Nephron progenitor cell (in vitro differentiated cells): ENCODE results near the gene CPM.

Source experiments
- DNase-seq: peaks from one replicate; pipeline ENCODE4 v3.0.0; 2021
- H3K27ac Mint-ChIP-seq: 2 replicates; pipeline ENCODE4 v1.8.0; 2021; ENCODE audit warnings: mild to moderate bottlenecking, moderate library complexity, mixed read lengths
- H3K27me3 Mint-ChIP-seq: 2 replicates; pipeline ENCODE4 v1.8.0; 2021; ENCODE audit warnings: mild to moderate bottlenecking, low read depth, mixed read lengths; ENCODE audit not compliant: poor library complexity
- H3K36me3 Mint-ChIP-seq: 2 replicates; pipeline ENCODE4 v1.8.0; 2021; ENCODE audit warnings: low read depth, mixed read lengths
- H3K4me1 Mint-ChIP-seq: 2 replicates; pipeline ENCODE4 v1.8.0; 2021; ENCODE audit warnings: mixed read lengths
- H3K4me3 Mint-ChIP-seq: 2 replicates; pipeline ENCODE4 v1.8.0; 2021; ENCODE audit warnings: mild to moderate bottlenecking, moderate library complexity, mixed read lengths
- H3K9me3 Mint-ChIP-seq: 2 replicates; pipeline ENCODE4 v1.8.0; 2021; ENCODE audit warnings: mild to moderate bottlenecking, moderate library complexity, mixed read lengths
- CTCF ChIP-seq: fragments of 200-600 bp; sonication (generic); IDR thresholded peaks from 2 replicates; pipeline ENCODE4 v1.5.0; 2021; ENCODE audit warnings: antibody characterized with exemption

Gene CPM

GRCh38 chr12:68951652-68952051 is 18.7 kb upstream of the CPM start:
- Mint-ChIP-seq H3K9me3 (peaks cover 3% of the 10 kb centered on the region), H3K4me3 (no peak overlapping the region), H3K27me3 (no peaks in the 10 kb centered on the region), H3K36me3 (no peaks in the 10 kb centered on the region), H3K27ac (no peak overlapping the region), H3K4me1 (no peaks in the 10 kb centered on the region)
- TF ChIP-seq CTCF = no peak
- no peak for DNase-seq

DNA sequence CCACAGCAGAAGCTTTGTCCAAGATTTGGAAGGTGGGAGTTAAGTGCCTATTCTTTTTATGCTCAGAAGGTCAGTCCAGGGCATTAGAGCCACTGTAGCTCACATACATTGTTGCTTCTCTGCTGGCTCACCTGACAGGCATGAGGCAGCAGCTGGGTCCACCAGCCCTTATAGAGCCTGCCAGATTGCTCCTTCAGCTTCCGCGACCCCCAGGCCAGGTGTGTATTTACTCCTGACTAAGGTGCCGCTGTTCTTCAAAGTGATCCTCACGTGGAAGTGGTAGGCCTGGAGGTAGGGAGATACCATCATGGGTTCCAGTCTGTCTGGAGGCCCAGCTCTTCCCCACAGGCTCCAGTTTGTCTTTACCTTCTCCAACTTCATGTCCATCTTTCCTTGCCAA is 17.5 kb upstream of the CPM start:
- no peak overlapping the region for H3K27ac Mint-ChIP-seq
- no peak overlapping the region for H3K4me3 Mint-ChIP-seq
- H3K4me1 Mint-ChIP-seq = no peaks in the 10 kb centered on the region
- DNase-seq = no peak
- no peaks in the 10 kb centered on the region for H3K27me3 Mint-ChIP-seq
- no peaks in the 10 kb centered on the region for H3K9me3 Mint-ChIP-seq
- no peak for TF ChIP-seq CTCF
- no peaks in the 10 kb centered on the region for H3K36me3 Mint-ChIP-seq

DNA sequence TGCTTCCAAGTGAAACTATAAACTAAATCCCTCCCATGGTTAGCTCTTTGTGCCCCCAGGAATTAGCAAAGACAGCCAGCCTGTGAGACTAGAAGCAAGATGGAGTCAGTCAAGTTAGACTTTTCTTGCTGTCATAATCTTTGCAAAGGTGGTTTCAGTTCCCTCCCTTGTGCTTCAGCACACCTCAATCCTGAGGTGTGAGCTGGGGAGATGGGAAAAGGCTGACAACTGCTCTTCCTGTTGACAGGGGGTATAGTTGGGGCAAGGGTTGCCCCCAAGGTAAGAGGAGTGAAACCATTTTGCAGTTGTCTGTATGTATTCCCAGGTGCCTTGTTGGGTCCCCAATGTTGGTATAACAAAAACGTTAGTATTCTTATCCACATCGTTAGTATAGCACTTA is 12.3 kb upstream of the CPM start:
- no peaks in the 10 kb centered on the region for H3K4me1 Mint-ChIP-seq
- no peaks in the 10 kb centered on the region for H3K36me3 Mint-ChIP-seq
- H3K27me3 Mint-ChIP-seq = peaks cover 4% of the 10 kb centered on the region
- no peaks in the 10 kb centered on the region for H3K9me3 Mint-ChIP-seq
- no peak overlapping the region for H3K4me3 Mint-ChIP-seq
- H3K27ac Mint-ChIP-seq = no peak overlapping the region
- no peak for DNase-seq
- no peak for TF ChIP-seq CTCF

GRCh38 chr12:68944296-68945076 is 11.5 kb upstream of the CPM start:
- H3K4me3 Mint-ChIP-seq = no peak overlapping the region
- H3K27me3 Mint-ChIP-seq = peaks cover 4% of the 10 kb centered on the region
- no peak for TF ChIP-seq CTCF
- no peak overlapping the region for H3K27ac Mint-ChIP-seq
- no peaks in the 10 kb centered on the region for H3K4me1 Mint-ChIP-seq
- H3K9me3 Mint-ChIP-seq = no peaks in the 10 kb centered on the region
- H3K36me3 Mint-ChIP-seq = no peaks in the 10 kb centered on the region
- DNase-seq = no peak

- no peaks in the 10 kb centered on the region for H3K36me3 Mint-ChIP-seq
- no peak overlapping the region for H3K4me3 Mint-ChIP-seq
- no peak overlapping the region for H3K27ac Mint-ChIP-seq
- no peak for DNase-seq
- H3K9me3 Mint-ChIP-seq = no peaks in the 10 kb centered on the region
- no peaks in the 10 kb centered on the region for H3K4me1 Mint-ChIP-seq
- no peak for TF ChIP-seq CTCF
- peaks cover 4% of the 10 kb centered on the region for H3K27me3 Mint-ChIP-seq
Observed at GRCh38 chr12:68943848-68944247, 10.9 kb upstream of the CPM start.

GRCh38 chr12:68940731-68941130 is 7.8 kb upstream of the CPM start:
- DNase-seq = no peak
- TF ChIP-seq CTCF = no peak
- Mint-ChIP-seq H3K4me1 (no peaks in the 10 kb centered on the region), H3K4me3 (no peak overlapping the region), H3K9me3 (no peaks in the 10 kb centered on the region), H3K27ac (no peak overlapping the region), H3K36me3 (no peaks in the 10 kb centered on the region), H3K27me3 (peaks cover 9% of the 10 kb centered on the region)
